GM19240 (cell line): ENCODE measurements around the gene ARMC5.

ENCODE experiments used
- DNase-seq: peaks from one replicate; pipeline ENCODE4 v3.0.0; 2011; ENCODE audit warnings: low spot score; ENCODE audit not compliant: insufficient read length

The ARMC5 gene

GRCh38 chr16:31460582-31461002 is 1.3 kb downstream of the ARMC5 start:
- no peak for DNase-seq

GRCh38 chr16:31461201-31461920 is 2.1 kb downstream of the ARMC5 start:
- DNase-seq = no peak

GRCh38 chr16:31461921-31462804 is 2.9 kb downstream of the ARMC5 start:
- no peak for DNase-seq

- no peak for DNase-seq
Observed at GRCh38 chr16:31464348-31464769, 5.1 kb downstream of the ARMC5 start.

GRCh38 chr16:31464781-31465260 is 5.5 kb downstream of the ARMC5 start:
- no peak for DNase-seq

- no peak for DNase-seq
Observed at GRCh38 chr16:31465788-31466370, 6.6 kb downstream of the ARMC5 start.

- no peak for DNase-seq
Observed at GRCh38 chr16:31466381-31466841, 7.1 kb downstream of the ARMC5 start.

- no peak for DNase-seq
Observed at GRCh38 chr16:31467151-31467773, 8.0 kb downstream of the ARMC5 start.

- no peak for DNase-seq
Observed at GRCh38 chr16:31467858-31468257, 8.6 kb downstream of the ARMC5 start.

- no peak for DNase-seq
Observed at GRCh38 chr16:31470615-31471014, 11.3 kb downstream of the ARMC5 start.

GRCh38 chr16:31471241-31471874 is 12.1 kb downstream of the ARMC5 start:
- DNase-seq = no peak

GRCh38 chr16:31471875-31472708 is 12.8 kb downstream of the ARMC5 start, which contains the start of gene TGFB1I1:
TGFB1I1 (plus strand) TSS chr16:31472152; CDS start chr16:31472189, 37 bp downstream.
- no peak for DNase-seq

- no peak for DNase-seq
Observed at GRCh38 chr16:31472709-31473203, 13.5 kb downstream of the ARMC5 start.

- no peak for DNase-seq
Observed at GRCh38 chr16:31473264-31473984, 14.1 kb downstream of the ARMC5 start.

GRCh38 chr16:31474173-31474714 is 14.9 kb downstream of the ARMC5 start:
- DNase-seq = no peak

- DNase-seq = no peak
Observed at GRCh38 chr16:31474773-31475738, 15.8 kb downstream of the ARMC5 start.

GRCh38 chr16:31475946-31476302 is 16.6 kb downstream of the ARMC5 start:
- no peak for DNase-seq
